HPDE6-E6E7 (cell line): ENCODE data around the gene PRPF38B.
A peak's percentile ranks its signal among the peaks of the same experiment; 100 is the strongest.
"Not testable (repeated sequence)": the region's sequence is repeated elsewhere in the genome, so short reads cannot be mapped to it uniquely, and the experiment has no call there.

Experiments
- DNase-seq: peaks from one replicate; pipeline ENCODE4 v3.0.0; 2011; ENCODE audit warnings: missing footprints; ENCODE audit errors: extremely low spot score

Gene PRPF38B

GRCh38 chr1:108691942-108692723 is at the start of gene PRPF38B:
PRPF38B (plus strand) TSS chr1:108692310; CDS start chr1:108692592, 282 bp downstream.
- DNase-seq = peak; percentile 89

GRCh38 chr1:108643492-108644335 is 48.4 kb upstream of the PRPF38B start:
- peak; percentile 34 for DNase-seq

- no peak for DNase-seq
Observed at GRCh38 chr1:108644984-108645383, 47.1 kb upstream of the PRPF38B start.

- no peak for DNase-seq
Observed at GRCh38 chr1:108645564-108646184, 46.4 kb upstream of the PRPF38B start.

- DNase-seq = no peak
Observed at GRCh38 chr1:108646265-108646647, 45.9 kb upstream of the PRPF38B start.

GRCh38 chr1:108646648-108647269 is 45.4 kb upstream of the PRPF38B start:
- peak; percentile 38 for DNase-seq

- no peak for DNase-seq
Observed at GRCh38 chr1:108653431-108654105, 38.5 kb upstream of the PRPF38B start.

- no peak for DNase-seq
Observed at GRCh38 chr1:108657356-108658080, 34.6 kb upstream of the PRPF38B start.

GRCh38 chr1:108661030-108661609 is 31.0 kb upstream of the PRPF38B start, which contains the start of gene HENMT1:
HENMT1 (minus strand) TSS chr1:108661093; CDS start chr1:108659884, 1,209 bp downstream.
- DNase-seq = peak; percentile 27

GRCh38 chr1:108663074-108663473 is 29.0 kb upstream of the PRPF38B start:
- no peak for DNase-seq

- no peak for DNase-seq
Observed at GRCh38 chr1:108664481-108664880, 27.6 kb upstream of the PRPF38B start.

- DNase-seq = no peak
Observed at GRCh38 chr1:108665067-108665466, 27.0 kb upstream of the PRPF38B start.

- DNase-seq = no peak
Observed at GRCh38 chr1:108665771-108666170, 26.3 kb upstream of the PRPF38B start.

GRCh38 chr1:108667422-108667821 is 24.7 kb upstream of the PRPF38B start:
- DNase-seq = not testable (repeated sequence)

- no peak for DNase-seq
Observed at GRCh38 chr1:108668777-108669176, 23.3 kb upstream of the PRPF38B start.

GRCh38 chr1:108669679-108670078 is 22.4 kb upstream of the PRPF38B start:
- DNase-seq = no peak

- DNase-seq = no peak
Observed at GRCh38 chr1:108670131-108670773, 21.9 kb upstream of the PRPF38B start.

GRCh38 chr1:108671143-108671542 is 21.0 kb upstream of the PRPF38B start:
- no peak for DNase-seq

GRCh38 chr1:108678706-108679105 is 13.4 kb upstream of the PRPF38B start:
- no peak for DNase-seq
